Measurements from ENCODE around the gene SPAG9. TPM values are rescaled to one million over a fixed set of nuclear protein-coding genes. Genes with fewer than 3 reads are reported as not detected.

Gene SPAG9
- total and polyA plus RNA-seq, 2 of the 8 experiments (the other 6 are each of a cell fraction or from before 2014, with no cell fraction given), result 9.8 to 63.8 TPM

DNA sequence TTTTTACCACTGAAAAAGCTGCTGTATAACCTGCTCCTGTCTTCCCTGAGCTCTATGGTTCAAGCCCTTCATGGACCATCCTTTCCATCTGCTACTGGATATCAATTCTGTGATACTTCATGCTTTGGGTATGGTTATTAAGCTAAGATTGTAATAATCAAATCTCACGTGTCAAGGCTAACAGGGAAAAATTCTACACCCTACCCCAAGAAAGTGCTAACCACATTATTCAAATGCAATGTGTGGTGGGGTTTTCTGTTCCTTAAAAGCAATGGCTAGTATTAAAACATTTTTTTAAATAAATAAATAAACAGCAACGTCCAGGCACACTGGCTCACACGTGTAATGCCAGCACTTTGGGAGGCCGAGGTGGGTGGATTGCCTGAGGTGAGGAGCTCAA lies 65.9 kb downstream of the SPAG9 start (continued):
- TF ChIP-seq EGR1 (IDR thresholded peaks at IDR 0.05; ENCODE audit: borderline replicate concordance, low read depth, low read length), result no peak
- no peak for TF ChIP-seq JUN (IDR thresholded peaks at IDR 0.05; ENCODE audit: low read depth, low read length)
- no peak for TF ChIP-seq POLR2A (IDR thresholded peaks at IDR 0.05; ENCODE audit: control extremely low read depth in 1 of 2, low read depth in 2 of 2, low read length in 2 of 2)
- no peak for TF ChIP-seq TAF1 (IDR thresholded peaks at IDR 0.05; ENCODE audit: low read depth, low read length)
- TF ChIP-seq TAF7 (optimal IDR thresholded peaks at IDR 0.05; ENCODE audit: borderline replicate concordance, low read depth, low read length), result no peak
- no peak for TF ChIP-seq CHD7 (IDR thresholded peaks at IDR 0.05; ENCODE audit: insufficient replicate concordance, low read length)

All from H1 (cell line).